Esophagus (tissue), 2 donors: ENCODE data around the gene WNK2. TPM values are rescaled to one million over a fixed set of nuclear protein-coding genes. Genes with fewer than 3 reads are reported as not detected.

Experiments
- H3K27ac ChIP-seq, 2 donors: one replicate each; pipeline ENCODE4 v1.5.1; 2013; ENCODE audit warnings: low read depth in 2 of 2, mild to moderate bottlenecking in 2 of 2, inconsistent platforms in 1 of 2, low read length in 1 of 2, moderate library complexity in 1 of 2
- H3K27me3 ChIP-seq, 2 donors: one replicate each; pipeline ENCODE4 v1.6.1; 2013; ENCODE audit warnings: low read length in 2 of 2, control low read depth in 1 of 2, mild to moderate bottlenecking in 1 of 2; ENCODE audit not compliant: insufficient read depth in 2 of 2, control insufficient read depth in 1 of 2
- H3K36me3 ChIP-seq, 2 donors: one replicate each; pipeline ENCODE4 v1.6.1; 2013; ENCODE audit warnings: low read length in 1 of 2; ENCODE audit not compliant: control insufficient read depth in 2 of 2, insufficient read depth in 2 of 2
- H3K4me1 ChIP-seq, 2 donors: one replicate each; pipeline ENCODE4 v1.6.1; 2013; ENCODE audit warnings: low read length in 1 of 2; ENCODE audit not compliant: control insufficient read depth in 2 of 2, insufficient read depth in 2 of 2
- H3K4me3 ChIP-seq, 2 donors: one replicate each; pipeline ENCODE4 v1.5.1; 2013; ENCODE audit warnings: low read length in 2 of 2, mild to moderate bottlenecking in 2 of 2, low read depth in 1 of 2, moderate library complexity in 1 of 2
- H3K9me3 ChIP-seq, 2 donors: one replicate each; pipeline ENCODE4 v1.6.1; 2013; ENCODE audit warnings: mild to moderate bottlenecking in 2 of 2, low read depth in 1 of 2, low read length in 1 of 2, moderate library complexity in 1 of 2; ENCODE audit not compliant: control insufficient read depth in 2 of 2, insufficient read depth in 1 of 2
- WGBS, 2 donors: extraction: QIAGEN DNeasy Blood & Tissue Kit; methylation state at CpG; one replicate each; pipeline ENCODE4 v1.1.7; 2013; 5-methylcytosine and 5-hydroxymethylcytosine counted together
- polyA plus RNA-seq, 2 donors: library from polyadenylated mRNA; stranded (reverse); fragments of 200-250 nt; gene quantifications; one replicate each; pipeline ENCODE4 v1.2.3, GENCODE V29; 2013
- donor health status: healthy with polysubstance abuse.
- donor health status: Bipolar disorder and iron deficiency.

The WNK2 gene
- polyA plus RNA-seq, 2 donors: 2.1 to 3.4 TPM

DNA sequence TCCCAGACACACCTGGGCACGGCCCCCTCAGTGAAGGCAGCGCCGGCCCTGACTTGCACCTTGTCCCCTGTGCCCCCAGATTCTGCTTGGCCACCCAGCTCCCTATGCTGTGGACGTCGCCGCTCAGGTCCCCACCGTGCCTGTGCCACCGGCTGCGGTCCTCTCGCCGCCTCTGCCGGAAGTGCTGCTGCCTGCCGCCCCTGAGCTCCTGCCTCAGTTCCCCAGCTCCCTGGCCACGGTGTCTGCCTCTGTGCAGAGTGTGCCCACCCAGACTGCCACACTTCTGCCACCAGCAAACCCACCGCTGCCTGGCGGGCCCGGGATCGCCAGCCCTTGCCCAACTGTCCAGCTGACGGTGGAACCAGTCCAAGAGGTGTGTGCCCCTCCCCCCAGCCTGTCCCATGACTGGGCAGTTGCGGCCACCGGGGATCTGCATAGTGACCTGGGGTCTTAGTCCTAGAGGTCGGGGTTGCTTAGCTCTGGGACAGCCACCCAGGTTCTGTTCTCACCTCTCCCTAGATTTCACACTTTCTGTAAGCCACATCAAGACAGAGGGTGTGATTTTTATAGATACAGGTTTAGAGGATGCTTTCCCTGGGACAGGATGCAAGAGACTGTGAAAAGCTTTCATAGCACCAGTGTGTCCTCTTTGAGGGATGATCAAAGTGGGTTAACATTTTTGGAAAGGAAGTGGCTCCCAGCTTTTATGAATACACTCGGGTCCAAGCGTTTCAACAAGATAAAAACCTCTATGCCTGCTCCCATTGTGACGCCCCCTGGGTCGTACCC lies 78.0 kb downstream of the WNK2 start:
- no peaks in the 10 kb centered on the region for H3K4me1 ChIP-seq
- H3K27me3 ChIP-seq: no peaks in the 10 kb centered on the region
- WGBS, 2 donors: 82 to 88% methylated on average over 26 of the region's 26 CpGs
- no peak overlapping the region for H3K4me3 ChIP-seq
- H3K9me3 ChIP-seq: no peaks in the 10 kb centered on the region
- H3K27ac ChIP-seq: no peak overlapping the region
- H3K36me3 ChIP-seq: no peaks in the 10 kb centered on the region

GRCh38 chr9:93262537-93263310 lies 78.8 kb downstream of the WNK2 start:
- no peaks in the 10 kb centered on the region for H3K9me3 ChIP-seq
- H3K27ac ChIP-seq: no peak overlapping the region
- 79 to 85% methylated on average over 19 of the region's 19 CpGs for WGBS, 2 donors
- H3K4me3 ChIP-seq: no peak overlapping the region
- no peaks in the 10 kb centered on the region for H3K27me3 ChIP-seq
- peaks cover 0 to 1% of the 10 kb centered on the region in 2 donors for H3K4me1 ChIP-seq
- H3K36me3 ChIP-seq: no peaks in the 10 kb centered on the region

- no peak overlapping the region for H3K4me3 ChIP-seq
- H3K36me3 ChIP-seq: no peaks in the 10 kb centered on the region
- peaks cover 5 to 8% of the 10 kb centered on the region in 2 donors for H3K4me1 ChIP-seq
- no peaks in the 10 kb centered on the region for H3K9me3 ChIP-seq
- H3K27ac ChIP-seq: no peak overlapping the region
- WGBS, 2 donors: 90 to 93% methylated on average over 34 to 37 of the region's 41 CpGs
- no peaks in the 10 kb centered on the region for H3K27me3 ChIP-seq
Observed at GRCh38 chr9:93263334-93264229, 79.6 kb downstream of the WNK2 start.

DNA sequence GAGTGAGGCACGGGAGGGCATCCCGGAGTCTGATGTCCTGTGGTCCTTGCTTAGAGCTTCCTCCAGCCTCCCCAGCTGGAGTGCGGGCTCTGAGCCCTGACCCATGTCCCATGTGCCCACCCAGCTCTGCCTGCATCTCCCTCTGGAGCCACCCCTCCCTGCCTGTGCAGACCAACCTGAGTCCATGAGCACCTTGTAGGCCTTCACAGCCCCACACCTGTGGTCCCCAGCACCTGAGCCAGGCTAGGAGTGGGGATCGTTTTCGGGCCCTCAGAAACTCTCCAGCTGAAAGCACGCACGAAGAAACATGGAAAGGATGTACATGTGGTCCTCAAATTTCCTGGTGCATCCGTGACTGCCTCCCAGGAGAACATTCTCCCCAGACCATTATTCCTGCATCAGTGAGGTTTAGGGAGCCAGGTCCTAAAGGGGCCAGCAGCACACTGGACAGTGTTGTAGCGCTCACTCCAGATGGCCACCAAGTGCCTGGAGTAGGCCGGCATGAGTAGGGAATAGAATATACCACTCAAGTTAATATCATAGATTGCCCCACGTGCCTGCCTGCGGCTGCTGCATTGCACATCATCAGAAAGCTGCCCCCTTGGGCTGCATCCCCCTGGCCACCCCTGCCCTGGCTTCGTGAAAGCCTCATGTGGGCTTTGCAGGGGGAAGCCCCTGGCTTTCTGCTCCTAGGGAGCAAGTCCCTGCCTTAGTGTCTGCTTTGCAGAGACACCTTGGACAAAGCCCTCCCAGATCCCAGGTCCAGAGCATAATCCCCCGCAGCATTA lies 80.6 kb downstream of the WNK2 start:
- H3K27ac ChIP-seq: no peak overlapping the region
- WGBS, 2 donors: 88 to 94% methylated on average over 14 of the region's 14 CpGs
- no peak overlapping the region for H3K4me3 ChIP-seq
- peaks cover 5 to 13% of the 10 kb centered on the region in 2 donors for H3K4me1 ChIP-seq
- H3K27me3 ChIP-seq: no peaks in the 10 kb centered on the region
- no peaks in the 10 kb centered on the region for H3K36me3 ChIP-seq
- H3K9me3 ChIP-seq: no peaks in the 10 kb centered on the region

GRCh38 chr9:93265301-93265971 lies 81.5 kb downstream of the WNK2 start:
- H3K4me3 ChIP-seq: no peak overlapping the region
- H3K36me3 ChIP-seq: no peaks in the 10 kb centered on the region
- no peak overlapping the region for H3K27ac ChIP-seq
- H3K9me3 ChIP-seq: no peaks in the 10 kb centered on the region
- WGBS, 2 donors: 84 to 85% methylated on average over 12 of the region's 12 CpGs
- peaks cover 5 to 13% of the 10 kb centered on the region in 2 donors for H3K4me1 ChIP-seq
- H3K27me3 ChIP-seq: no peaks in the 10 kb centered on the region

GRCh38 chr9:93265972-93266371 lies 82.0 kb downstream of the WNK2 start:
- Histone ChIP-seq H3K4me1 (peaks cover 5 to 13% of the 10 kb centered on the region in 2 donors), H3K36me3 (no peaks in the 10 kb centered on the region), H3K9me3 (no peaks in the 10 kb centered on the region), H3K27me3 (no peaks in the 10 kb centered on the region), H3K4me3 (no peak overlapping the region), H3K27ac (no peak overlapping the region)
- WGBS, 2 donors: 84 to 88% methylated on average over 6 of the region's 6 CpGs

DNA sequence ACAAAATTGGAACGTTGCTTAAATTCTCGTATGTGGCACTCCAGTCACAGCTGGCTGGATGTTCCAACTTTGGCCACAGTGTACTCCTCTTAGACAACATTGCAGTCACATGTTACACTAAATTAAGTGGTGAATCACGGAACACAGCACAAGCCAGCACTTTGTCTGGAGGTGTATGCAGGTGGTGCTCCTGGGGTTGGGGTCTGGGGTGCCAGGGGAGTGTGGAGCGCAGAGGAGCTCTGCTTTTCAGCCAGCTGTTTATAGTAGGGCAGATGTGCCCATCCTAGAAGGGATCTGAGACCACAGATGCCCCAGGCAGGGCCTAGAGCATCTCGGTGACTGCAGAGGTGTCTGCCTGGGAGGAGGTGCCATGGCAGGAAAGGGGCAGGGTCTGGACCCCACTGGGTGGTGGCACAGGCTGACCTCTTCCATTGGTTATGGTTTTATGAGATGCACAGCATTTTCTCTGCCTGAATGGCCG lies 82.6 kb downstream of the WNK2 start:
- Histone ChIP-seq H3K27me3 (no peaks in the 10 kb centered on the region), H3K4me1 (peaks cover 5 to 13% of the 10 kb centered on the region in 2 donors), H3K4me3 (no peak overlapping the region), H3K27ac (no peak overlapping the region), H3K9me3 (no peaks in the 10 kb centered on the region), H3K36me3 (no peaks in the 10 kb centered on the region)
- 87 to 91% methylated on average over 6 of the region's 6 CpGs for WGBS, 2 donors

- H3K36me3 ChIP-seq: no peaks in the 10 kb centered on the region
- 90 to 91% methylated on average over 10 of the region's 10 CpGs for WGBS, 2 donors
- H3K4me1 ChIP-seq: peaks cover 5 to 13% of the 10 kb centered on the region in 2 donors
- H3K27ac ChIP-seq: no peak overlapping the region
- no peaks in the 10 kb centered on the region for H3K9me3 ChIP-seq
- no peak overlapping the region for H3K4me3 ChIP-seq
- H3K27me3 ChIP-seq: no peaks in the 10 kb centered on the region
Observed at GRCh38 chr9:93267091-93267541, 83.2 kb downstream of the WNK2 start.
